HepG2 (cell line): ENCODE measurements around the gene SDK1.

ENCODE experiments used
- MAFF ChIP-seq: IDR thresholded peaks from 2 replicates; pipeline ENCODE4 v1.6.1; 2011; ENCODE audit warnings: low read depth, low read length, improper control_type of control experiment
- MYC ChIP-seq: sonication (generic); formaldehyde crosslinking; IDR thresholded peaks from 2 replicates; pipeline ENCODE4 v1.9.0; 2021; ENCODE audit warnings: missing genetic modification reagents, borderline replicate concordance
- NFKBIZ ChIP-seq: IDR thresholded peaks from 2 replicates; pipeline ENCODE4 v1.6.1; 2018; ENCODE audit warnings: missing genetic modification reagents, missing compliant biosample characterization
- PTBP1 ChIP-seq: fragments of 200-400 bp; formaldehyde crosslinking; IDR thresholded peaks from 2 replicates; pipeline ENCODE4 v1.6.1; 2018; ENCODE audit warnings: low read length, low read depth; ENCODE audit not compliant: poor library complexity, severe bottlenecking
- SMC3 ChIP-seq: IDR thresholded peaks from 2 replicates; pipeline ENCODE4 v1.6.1; 2011; ENCODE audit warnings: low read length, improper control_type of control experiment
- SPEN ChIP-seq: sonication (generic); formaldehyde crosslinking; IDR thresholded peaks from 2 replicates; pipeline ENCODE4 v1.5.1; 2020; ENCODE audit warnings: low read depth, mild to moderate bottlenecking, missing genetic modification reagents
- SYNCRIP ChIP-seq: fragments of 200-400 bp; formaldehyde crosslinking; IDR thresholded peaks from 2 replicates; pipeline ENCODE4 v1.6.1; 2018; ENCODE audit warnings: mild to moderate bottlenecking, low read depth, low read length; ENCODE audit not compliant: insufficient read depth
- TCF12 ChIP-seq, 2 experiments: fragments of 450-650 bp in 1 of 2; sonication (generic) in 1 of 2; formaldehyde crosslinking in 1 of 2; IDR thresholded peaks; 2 replicates each; pipeline versions ENCODE4 v1.6.1 to v1.8.0; 2017 to 2022; ENCODE audit warnings: antibody characterized with exemption in 1 of 2, mild to moderate bottlenecking in 1 of 2, missing genetic modification reagents in 1 of 2, moderate library complexity in 1 of 2
- ZFP36 ChIP-seq: fragments of 150-350 bp; IDR thresholded peaks from 2 replicates; pipeline ENCODE4 v1.6.1; 2018; ENCODE audit warnings: borderline replicate concordance, low read length, low read depth; ENCODE audit not compliant: partially characterized antibody
- ZNF10 ChIP-seq: sonication (generic); formaldehyde crosslinking; IDR thresholded peaks from 2 replicates; pipeline ENCODE4 v1.4.0; 2020; ENCODE audit warnings: mild to moderate bottlenecking, low read depth, missing genetic modification reagents, borderline replicate concordance
- ZNF24 ChIP-seq: fragments of 450-650 bp; IDR thresholded peaks from 2 replicates; pipeline ENCODE4 v1.6.1; 2017; ENCODE audit warnings: antibody characterized with exemption, mild to moderate bottlenecking
- ZNF597 ChIP-seq: sonication (generic); formaldehyde crosslinking; IDR thresholded peaks from 2 replicates; pipeline ENCODE4 v1.5.0; 2020; ENCODE audit warnings: missing genetic modification reagents
- TF ChIP-seq, protein P1 (sequence below): sonication (generic); formaldehyde crosslinking; IDR thresholded peaks from 2 replicates; pipeline ENCODE4 v1.5.1; 2020; ENCODE audit warnings: mild to moderate bottlenecking, missing genetic modification reagents, moderate library complexity

DNA sequence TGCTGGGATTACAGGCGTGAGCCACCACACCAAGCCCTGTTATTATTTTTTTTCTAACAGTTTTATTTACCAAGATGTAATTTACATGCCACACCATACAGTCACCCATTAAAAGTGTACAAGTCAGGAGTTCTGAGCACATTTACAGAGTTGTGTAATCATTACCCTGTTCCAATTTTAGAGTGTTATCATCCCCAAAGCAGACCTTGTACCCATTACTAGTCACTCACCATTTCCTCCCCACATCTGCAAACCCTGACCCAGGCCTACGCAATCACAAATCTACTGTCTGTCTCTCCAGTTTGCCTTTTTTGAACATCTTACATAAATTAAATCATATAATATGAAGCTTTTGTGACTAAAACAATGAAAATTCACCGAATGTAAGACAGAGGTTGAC lies 978.2 kb downstream of the SDK1 start:
- no peak for TF ChIP-seq ZNF10 (CRISPR knock-in tag)
- TF ChIP-seq SPEN: no peak
- TF ChIP-seq MYC (CRISPR knock-in tag): no peak
- no peak for TF ChIP-seq NFKBIZ
- TF ChIP-seq TCF12 (IDR thresholded peaks at IDR 0.05): no peak
- no peak for TF ChIP-seq TCF12 (CRISPR knock-in tag; IDR thresholded peaks at IDR 0.05)
- TF ChIP-seq ZNF597 (CRISPR knock-in tag): no peak
- TF ChIP-seq MAFF: no peak
- TF ChIP-seq, protein P1, sequence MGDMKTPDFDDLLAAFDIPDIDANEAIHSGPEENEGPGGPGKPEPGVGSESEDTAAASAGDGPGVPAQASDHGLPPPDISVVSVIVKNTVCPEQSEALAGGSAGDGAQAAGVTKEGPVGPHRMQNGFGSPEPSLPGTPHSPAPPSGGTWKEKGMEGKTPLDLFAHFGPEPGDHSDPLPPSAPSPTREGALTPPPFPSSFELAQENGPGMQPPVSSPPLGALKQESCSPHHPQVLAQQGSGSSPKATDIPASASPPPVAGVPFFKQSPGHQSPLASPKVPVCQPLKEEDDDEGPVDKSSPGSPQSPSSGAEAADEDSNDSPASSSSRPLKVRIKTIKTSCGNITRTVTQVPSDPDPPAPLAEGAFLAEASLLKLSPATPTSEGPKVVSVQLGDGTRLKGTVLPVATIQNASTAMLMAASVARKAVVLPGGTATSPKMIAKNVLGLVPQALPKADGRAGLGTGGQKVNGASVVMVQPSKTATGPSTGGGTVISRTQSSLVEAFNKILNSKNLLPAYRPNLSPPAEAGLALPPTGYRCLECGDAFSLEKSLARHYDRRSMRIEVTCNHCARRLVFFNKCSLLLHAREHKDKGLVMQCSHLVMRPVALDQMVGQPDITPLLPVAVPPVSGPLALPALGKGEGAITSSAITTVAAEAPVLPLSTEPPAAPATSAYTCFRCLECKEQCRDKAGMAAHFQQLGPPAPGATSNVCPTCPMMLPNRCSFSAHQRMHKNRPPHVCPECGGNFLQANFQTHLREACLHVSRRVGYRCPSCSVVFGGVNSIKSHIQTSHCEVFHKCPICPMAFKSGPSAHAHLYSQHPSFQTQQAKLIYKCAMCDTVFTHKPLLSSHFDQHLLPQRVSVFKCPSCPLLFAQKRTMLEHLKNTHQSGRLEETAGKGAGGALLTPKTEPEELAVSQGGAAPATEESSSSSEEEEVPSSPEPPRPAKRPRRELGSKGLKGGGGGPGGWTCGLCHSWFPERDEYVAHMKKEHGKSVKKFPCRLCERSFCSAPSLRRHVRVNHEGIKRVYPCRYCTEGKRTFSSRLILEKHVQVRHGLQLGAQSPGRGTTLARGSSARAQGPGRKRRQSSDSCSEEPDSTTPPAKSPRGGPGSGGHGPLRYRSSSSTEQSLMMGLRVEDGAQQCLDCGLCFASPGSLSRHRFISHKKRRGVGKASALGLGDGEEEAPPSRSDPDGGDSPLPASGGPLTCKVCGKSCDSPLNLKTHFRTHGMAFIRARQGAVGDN: no peak
- TF ChIP-seq ZFP36: no peak
- TF ChIP-seq SYNCRIP: no peak
- TF ChIP-seq ZNF24: no peak
- no peak for TF ChIP-seq PTBP1
- no peak for TF ChIP-seq SMC3
